ENCODE measurements around the gene ZFHX3. TPM values are rescaled to one million over a fixed set of nuclear protein-coding genes. Genes with fewer than 3 reads are reported as not detected.
A peak's percentile ranks its signal among the peaks of the same experiment; 100 is the strongest.

The ZFHX3 gene
- total and polyA plus RNA-seq, 4 donors: 1.5 to 5.9 (median 3.0) TPM

DNA sequence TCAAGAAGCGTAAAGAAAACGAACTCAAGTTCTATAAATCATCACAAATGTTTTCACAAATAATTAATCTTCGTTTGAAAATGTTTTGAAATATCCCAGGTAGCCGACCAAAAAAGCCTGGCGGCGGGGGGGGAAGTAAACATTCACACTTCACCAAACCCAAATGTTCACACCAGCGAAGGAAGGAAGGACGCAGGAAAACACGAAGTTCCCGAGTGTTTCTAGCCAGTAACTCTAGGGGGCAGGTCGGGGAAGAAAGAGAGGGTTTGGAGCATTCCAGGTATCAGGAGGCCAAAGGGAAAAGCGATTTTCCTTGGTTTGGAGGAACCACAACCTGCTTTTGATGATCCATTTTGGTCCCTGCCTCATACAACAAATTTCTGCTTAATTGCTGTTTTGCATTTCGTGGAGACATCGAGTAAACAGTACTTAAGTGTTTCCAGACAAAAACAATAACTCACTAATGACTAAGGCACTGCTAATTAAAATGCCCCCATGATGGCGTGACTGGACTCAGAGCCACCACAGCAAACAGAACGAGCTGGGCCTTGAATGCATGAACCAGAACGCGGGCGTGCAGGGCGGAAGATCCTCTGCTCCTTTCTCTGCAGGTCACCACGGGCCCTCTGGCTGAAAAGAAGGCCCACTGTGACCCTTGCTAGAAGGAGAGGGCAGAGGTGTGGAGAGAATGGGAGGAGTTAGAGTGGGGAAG, 16.6 kb downstream of the ZFHX3 start:
- 87% methylated on average over 21 of the region's 21 CpGs for WGBS
- H3K9me3 ChIP-seq (ENCODE audit: control insufficient read depth in 4 of 4, low read length in 3 of 4): no peaks in the 10 kb centered on the region
- H3K4me3 ChIP-seq (ENCODE audit: low read depth in 1 of 3, low read length in 3 of 3): no peak overlapping the region
- H3K36me3 ChIP-seq (ENCODE audit: control insufficient read depth in 4 of 4, insufficient read depth in 3 of 4, low read depth in 1 of 4, low read length in 3 of 4): no peaks in the 10 kb centered on the region
- H3K27ac ChIP-seq (ENCODE audit: low read depth in 1 of 2, low read length in 2 of 2): no peak overlapping the region
- no peak for TF ChIP-seq RXRA (IDR thresholded peaks at IDR 0.05)
- TF ChIP-seq RAD21 (IDR thresholded peaks at IDR 0.05): peak in 1 of 2 donors; percentile 25
- TF ChIP-seq FOXA1 (IDR thresholded peaks at IDR 0.05): no peak
- no peak for TF ChIP-seq HNF4A (conservative IDR thresholded peaks at IDR 0.05)
- no peak for TF ChIP-seq FOXA2 (IDR thresholded peaks at IDR 0.05)
- TF ChIP-seq, protein P1, sequence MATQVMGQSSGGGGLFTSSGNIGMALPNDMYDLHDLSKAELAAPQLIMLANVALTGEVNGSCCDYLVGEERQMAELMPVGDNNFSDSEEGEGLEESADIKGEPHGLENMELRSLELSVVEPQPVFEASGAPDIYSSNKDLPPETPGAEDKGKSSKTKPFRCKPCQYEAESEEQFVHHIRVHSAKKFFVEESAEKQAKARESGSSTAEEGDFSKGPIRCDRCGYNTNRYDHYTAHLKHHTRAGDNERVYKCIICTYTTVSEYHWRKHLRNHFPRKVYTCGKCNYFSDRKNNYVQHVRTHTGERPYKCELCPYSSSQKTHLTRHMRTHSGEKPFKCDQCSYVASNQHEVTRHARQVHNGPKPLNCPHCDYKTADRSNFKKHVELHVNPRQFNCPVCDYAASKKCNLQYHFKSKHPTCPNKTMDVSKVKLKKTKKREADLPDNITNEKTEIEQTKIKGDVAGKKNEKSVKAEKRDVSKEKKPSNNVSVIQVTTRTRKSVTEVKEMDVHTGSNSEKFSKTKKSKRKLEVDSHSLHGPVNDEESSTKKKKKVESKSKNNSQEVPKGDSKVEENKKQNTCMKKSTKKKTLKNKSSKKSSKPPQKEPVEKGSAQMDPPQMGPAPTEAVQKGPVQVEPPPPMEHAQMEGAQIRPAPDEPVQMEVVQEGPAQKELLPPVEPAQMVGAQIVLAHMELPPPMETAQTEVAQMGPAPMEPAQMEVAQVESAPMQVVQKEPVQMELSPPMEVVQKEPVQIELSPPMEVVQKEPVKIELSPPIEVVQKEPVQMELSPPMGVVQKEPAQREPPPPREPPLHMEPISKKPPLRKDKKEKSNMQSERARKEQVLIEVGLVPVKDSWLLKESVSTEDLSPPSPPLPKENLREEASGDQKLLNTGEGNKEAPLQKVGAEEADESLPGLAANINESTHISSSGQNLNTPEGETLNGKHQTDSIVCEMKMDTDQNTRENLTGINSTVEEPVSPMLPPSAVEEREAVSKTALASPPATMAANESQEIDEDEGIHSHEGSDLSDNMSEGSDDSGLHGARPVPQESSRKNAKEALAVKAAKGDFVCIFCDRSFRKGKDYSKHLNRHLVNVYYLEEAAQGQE (IDR thresholded peaks at IDR 0.05): no peak
- TF ChIP-seq HNF4G (IDR thresholded peaks at IDR 0.05): no peak
- H3K4me1 ChIP-seq (ENCODE audit: control insufficient read depth in 4 of 4, insufficient read depth in 4 of 4, low read length in 3 of 4): peaks cover 8 to 24% (median 17%) of the 10 kb centered on the region in 4 donors
- H3K9ac ChIP-seq (ENCODE audit: low read depth in 1 of 2, low read length in 2 of 2): no peak overlapping the region
- DNase-seq (ENCODE audit: low spot score): no peak
- no peaks in the 10 kb centered on the region for H3K27me3 ChIP-seq (ENCODE audit: control insufficient read depth in 4 of 4, insufficient read depth in 4 of 4, low read length in 3 of 4)

DNA sequence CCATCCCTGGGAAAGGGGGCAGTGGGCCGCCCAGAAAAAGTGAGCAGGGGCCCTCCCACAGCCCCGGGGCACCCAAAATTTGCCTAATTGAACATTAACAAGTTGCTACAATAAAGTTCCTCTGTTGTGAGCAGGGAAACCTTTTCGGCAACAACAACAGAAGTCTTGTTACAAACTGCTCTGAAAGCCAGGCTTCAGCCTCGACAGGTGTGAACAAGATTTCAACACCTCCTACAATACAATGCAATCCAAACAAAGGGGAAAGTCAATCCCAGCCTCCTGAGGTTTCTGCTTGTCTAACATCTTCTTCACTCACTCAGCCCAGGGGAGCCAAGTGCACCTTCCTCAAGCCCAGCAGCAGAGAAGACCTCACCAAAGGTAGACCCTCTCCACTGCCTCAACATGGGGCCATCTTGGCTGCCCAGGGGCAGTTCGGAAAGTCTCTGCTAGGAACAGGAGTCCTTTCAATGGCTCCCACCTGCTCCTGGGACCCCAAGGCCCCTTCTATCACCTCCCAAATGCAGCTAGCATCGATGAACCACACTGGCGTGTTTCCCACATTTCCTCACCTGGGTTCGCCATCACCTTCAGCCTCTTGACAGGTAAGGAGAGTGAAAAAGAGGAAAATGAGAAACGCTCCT, 19.1 kb downstream of the ZFHX3 start:
- H3K4me1 ChIP-seq (ENCODE audit: control insufficient read depth in 4 of 4, insufficient read depth in 4 of 4, low read length in 3 of 4): peaks cover 8 to 31% (median 17%) of the 10 kb centered on the region in 4 donors
- no peaks in the 10 kb centered on the region for H3K9me3 ChIP-seq (ENCODE audit: control insufficient read depth in 4 of 4, low read length in 3 of 4)
- H3K4me3 ChIP-seq (ENCODE audit: low read depth in 1 of 3, low read length in 3 of 3): no peak overlapping the region
- TF ChIP-seq FOXA2 (IDR thresholded peaks at IDR 0.05) (no peak), EGR1 (IDR thresholded peaks at IDR 0.05; ENCODE audit: low read depth in 2 of 2) (no peak), HNF4A (conservative IDR thresholded peaks at IDR 0.05) (no peak), HNF4G (IDR thresholded peaks at IDR 0.05) (no peak), NR2F2 (IDR thresholded peaks at IDR 0.05) (no peak), SP1 (IDR thresholded peaks at IDR 0.05) (no peak), JUND (IDR thresholded peaks at IDR 0.05) (no peak), TAF1 (conservative IDR thresholded peaks at IDR 0.05) (no peak)
- TF ChIP-seq, protein P1 (IDR thresholded peaks at IDR 0.05): no peak
- no peaks in the 10 kb centered on the region for H3K36me3 ChIP-seq (ENCODE audit: control insufficient read depth in 4 of 4, insufficient read depth in 3 of 4, low read depth in 1 of 4, low read length in 3 of 4)
- H3K27ac ChIP-seq (ENCODE audit: low read depth in 1 of 2, low read length in 2 of 2): no peak overlapping the region
- no peak overlapping the region for H3K9ac ChIP-seq (ENCODE audit: low read depth in 1 of 2, low read length in 2 of 2)
- WGBS: 81% methylated on average over 9 of the region's 9 CpGs
- no peak for DNase-seq (ENCODE audit: low spot score)
- H3K27me3 ChIP-seq (ENCODE audit: control insufficient read depth in 4 of 4, insufficient read depth in 4 of 4, low read length in 3 of 4): no peaks in the 10 kb centered on the region

All from liver (tissue), 9 donors.